HepG2 (cell line): Measurements from ENCODE around the gene TMEM107. TPM values are rescaled to one million over a fixed set of nuclear protein-coding genes. Genes with fewer than 3 reads are reported as not detected.

Experiments
- BCL6 ChIP-seq: IDR thresholded peaks from 2 replicates; pipeline ENCODE4 v1.6.1; 2016; ENCODE audit warnings: missing genetic modification reagents, missing compliant biosample characterization
- CHD2 ChIP-seq: IDR thresholded peaks from 2 replicates; pipeline ENCODE4 v1.6.1; 2011; ENCODE audit warnings: low read depth, low read length, improper control_type of control experiment
- EZH2 ChIP-seq: conservative IDR thresholded peaks from 2 replicates; pipeline ENCODE4 v1.6.1; 2012; ENCODE audit warnings: mild to moderate bottlenecking, low read depth, low read length, moderate library complexity
- HNF1A ChIP-seq, 2 experiments: sonication (generic) in 1 of 2; formaldehyde crosslinking in 1 of 2; IDR thresholded peaks; 2 replicates each; pipeline versions ENCODE4 v1.4.0 to v1.6.1; 2016 to 2020; ENCODE audit warnings: borderline replicate concordance in 1 of 2, low read depth in 1 of 2, mild to moderate bottlenecking in 1 of 2, missing genetic modification reagents in 1 of 2
- IKZF5 ChIP-seq: IDR thresholded peaks from 2 replicates; pipeline ENCODE4 v1.6.1; 2018; ENCODE audit warnings: missing genetic modification reagents, mild to moderate bottlenecking, missing compliant biosample characterization
- MYPOP ChIP-seq: sonication (generic); formaldehyde crosslinking; IDR thresholded peaks from 2 replicates; pipeline ENCODE4 v1.8.1; 2023; ENCODE audit warnings: mild to moderate bottlenecking, moderate library complexity, missing genetic modification reagents
- NR2C2 ChIP-seq: sonication (generic); formaldehyde crosslinking; IDR thresholded peaks from 2 replicates; pipeline ENCODE4 v1.4.0; 2020; ENCODE audit warnings: missing genetic modification reagents, mild to moderate bottlenecking, moderate library complexity, borderline replicate concordance
- REPIN1 ChIP-seq: sonication (generic); formaldehyde crosslinking; IDR thresholded peaks from 2 replicates; pipeline ENCODE4 v1.8.0; 2022; ENCODE audit warnings: missing genetic modification reagents, low read depth, mild to moderate bottlenecking, borderline replicate concordance
- RFX1 ChIP-seq: fragments of 450-650 bp; IDR thresholded peaks from 2 replicates; pipeline ENCODE4 v1.6.1; 2017
- SNAPC4 ChIP-seq: sonication (generic); formaldehyde crosslinking; IDR thresholded peaks from 2 replicates; pipeline ENCODE4 v1.4.0; 2020; ENCODE audit warnings: mild to moderate bottlenecking, missing genetic modification reagents
- TEF ChIP-seq: sonication (generic); formaldehyde crosslinking; IDR thresholded peaks from 2 replicates; pipeline ENCODE4 v1.5.0; 2020; ENCODE audit warnings: missing genetic modification reagents
- ZSCAN5A ChIP-seq: sonication (generic); formaldehyde crosslinking; IDR thresholded peaks from 2 replicates; pipeline ENCODE4 v1.8.0; 2022; ENCODE audit warnings: mild to moderate bottlenecking, missing genetic modification reagents, borderline replicate concordance
- polyA plus RNA-seq, 8 experiments: library from polyadenylated mRNA; depleted of rRNA in 3 of 8; stranded (reverse) in 7 of 8; unstranded in 1 of 8; fragments of >200 nt; fragmentation: Illumina TruSeq in 4 of 8; extraction: Trizol in 4 of 8; gene quantifications; 2 replicates each; pipeline versions ENCODE4 v1.2.1 to v1.2.3, GENCODE V29; 2011 to 2016; ENCODE audit warnings: low read depth in 4 of 8, missing spikeins in 1 of 8, mixed read lengths in 1 of 8; ENCODE audit not compliant: insufficient read depth in 1 of 8
- total RNA-seq, 5 experiments: library from RNA; depleted of rRNA; stranded (reverse); fragments of >200 nt; fragmentation: Illumina TruSeq; extraction: Trizol; gene quantifications; 2 replicates each; pipeline ENCODE4 v1.2.3, GENCODE V29; 2016; ENCODE audit warnings: low read depth in 1 of 5

TMEM107 gene
- total and polyA plus RNA-seq, 2 of the 13 experiments (the other 11 are each of a cell fraction or from before 2014, with no cell fraction given) = 7.2 to 15.3 TPM

- TF ChIP-seq MYPOP (CRISPR knock-in tag) = peak; percentile 46
- TF ChIP-seq HNF1A (IDR thresholded peaks at IDR 0.05; ENCODE audit: low read depth) = 0 out of 2 replicates have a peak, but pooled peaks have one; percentile 10
- peak; percentile 45; the same call in 1 of the 2 replicates for TF ChIP-seq HNF1A (CRISPR knock-in tag; IDR thresholded peaks at IDR 0.05; ENCODE audit: borderline replicate concordance)
- TF ChIP-seq REPIN1 = no peak
- no peak for TF ChIP-seq RFX1
- no peak for TF ChIP-seq ZSCAN5A (CRISPR knock-in tag)
- no peak for TF ChIP-seq TEF
- no peak for TF ChIP-seq EZH2
- no peak; the same call in 1 of the 2 replicates for TF ChIP-seq IKZF5
- TF ChIP-seq SNAPC4 (CRISPR knock-in tag) = no peak
- TF ChIP-seq BCL6 (CRISPR knock-in tag) = 0 out of 2 replicates have a peak, but pooled peaks have one; percentile 4
- peak; percentile 82 for TF ChIP-seq NR2C2 (CRISPR knock-in tag)
- no peak for TF ChIP-seq CHD2
Observed at GRCh38 chr17:8156246-8156992, 19.8 kb downstream of the TMEM107 start (continued).
